Stimulated activated CD4-positive, alpha-beta T cell treated with anti-CD3 and anti-CD28 coated beads, Interleukin-2, amount 100 ng/mL, for 4 hours (primary cell): ENCODE results near the gene RAI1.

Experiments used
- DNase-seq: peaks from one replicate; pipeline ENCODE4 v3.0.0-alpha.2; 2020; ENCODE audit warnings: low read depth

The RAI1 gene

GRCh38 chr17:17766077-17766743, 85.0 kb downstream of the RAI1 start:
- no peak for DNase-seq

- no peak for DNase-seq
These were observed 85.5 kb downstream of the RAI1 start for GRCh38 chr17:17766744-17767120.

- DNase-seq = no peak
These were observed 86.1 kb downstream of the RAI1 start for GRCh38 chr17:17767154-17767869.

- no peak for DNase-seq
These were observed 86.7 kb downstream of the RAI1 start for GRCh38 chr17:17767887-17768418.

GRCh38 chr17:17768424-17769088, 87.3 kb downstream of the RAI1 start:
- no peak for DNase-seq

GRCh38 chr17:17769869-17770631, 88.8 kb downstream of the RAI1 start:
- no peak for DNase-seq

- DNase-seq = no peak
These were observed 89.4 kb downstream of the RAI1 start for GRCh38 chr17:17770632-17771044.

- DNase-seq = no peak
These were observed 90.4 kb downstream of the RAI1 start for GRCh38 chr17:17771498-17772201.

GRCh38 chr17:17772231-17772630, 91.0 kb downstream of the RAI1 start:
- no peak for DNase-seq

- DNase-seq = no peak
These were observed 93.0 kb downstream of the RAI1 start for GRCh38 chr17:17774009-17774881.

GRCh38 chr17:17776889-17777288, 95.6 kb downstream of the RAI1 start:
- DNase-seq = no peak

- no peak for DNase-seq
These were observed 97.2 kb downstream of the RAI1 start for GRCh38 chr17:17778308-17779014.

GRCh38 chr17:17779015-17779611, 97.9 kb downstream of the RAI1 start:
- DNase-seq = no peak

GRCh38 chr17:17780922-17781590, 99.8 kb downstream of the RAI1 start:
- DNase-seq = no peak

GRCh38 chr17:17781591-17782496, 100.6 kb downstream of the RAI1 start:
- DNase-seq = peak; percentile 28

- no peak for DNase-seq
These were observed 101.4 kb downstream of the RAI1 start for GRCh38 chr17:17782523-17783115.

GRCh38 chr17:17783116-17783824, 102.0 kb downstream of the RAI1 start:
- peak; percentile 22 for DNase-seq
